ENCODE results near the gene SEPTIN5. TPM values are rescaled to one million over a fixed set of nuclear protein-coding genes. Genes with fewer than 3 reads are reported as not detected.

The SEPTIN5 gene
- total and polyA plus RNA-seq, 8 donors = 4.2 to 53.4 (median 7.9) TPM

- WGBS, 2 donors = 88 to 92% methylated on average over 33 of the region's 33 CpGs
- Histone ChIP-seq H3K4me1 (peaks cover 0 to 6% (median 0%) of the 10 kb centered on the region in 3 donors), H3K36me3 (no peaks in the 10 kb centered on the region), H3K27ac (no peak overlapping the region), H3K4me3 (no peak overlapping the region), H3K9me3 (no peaks in the 10 kb centered on the region), H3K27me3 (peaks cover 0 to 20% (median 10%) of the 10 kb centered on the region in 4 donors)
- no peak for FAIRE-seq
- DNase-seq = peak in 1 of 6 donors; percentile 57
- no peak for TF ChIP-seq CTCF (IDR thresholded peaks at IDR 0.05)
- intact Hi-C loops (cut with DNase I) = no loop called here
- no peak for ATAC-seq
These were observed 47.6 kb downstream of the SEPTIN5 start for GRCh38 chr22:19761725-19762567.

GRCh38 chr22:19762568-19763457 is 48.5 kb downstream of the SEPTIN5 start:
- ATAC-seq (no peak), FAIRE-seq (no peak), DNase-seq (peak in 1 of 6 donors; percentile 49)
- Histone ChIP-seq H3K4me3 (no peak overlapping the region), H3K36me3 (no peaks in the 10 kb centered on the region), H3K27me3 (peaks cover 0 to 29% (median 12%) of the 10 kb centered on the region in 4 donors), H3K4me1 (peaks cover 0 to 5% (median 0%) of the 10 kb centered on the region in 3 donors), H3K27ac (no peak overlapping the region), H3K9me3 (no peaks in the 10 kb centered on the region)
- WGBS, 2 donors = 76 to 84% methylated on average over 34 of the region's 34 CpGs
- TF ChIP-seq CTCF (IDR thresholded peaks at IDR 0.05) = no peak
- intact Hi-C loops (cut with DNase I) = no loop called here

GRCh38 chr22:19763458-19764298 is 49.4 kb downstream of the SEPTIN5 start:
- TF ChIP-seq CTCF (IDR thresholded peaks at IDR 0.05) = no peak
- Histone ChIP-seq H3K27me3 (peaks cover 0 to 37% (median 16%) of the 10 kb centered on the region in 4 donors), H3K4me1 (peaks cover 0 to 5% (median 0%) of the 10 kb centered on the region in 3 donors), H3K27ac (no peak overlapping the region), H3K4me3 (no peak overlapping the region), H3K36me3 (no peaks in the 10 kb centered on the region), H3K9me3 (no peaks in the 10 kb centered on the region)
- ATAC-seq = no peak
- no peak for FAIRE-seq
- 54 to 56% methylated on average over 38 to 39 of the region's 39 CpGs for WGBS, 2 donors
- intact Hi-C loops (cut with DNase I) = no loop called here
- DNase-seq = peak in 1 of 6 donors; percentile 65

GRCh38 chr22:19764299-19764593 is 49.9 kb downstream of the SEPTIN5 start:
- DNase-seq (peak in 1 of 6 donors; percentile 50), ATAC-seq (no peak), FAIRE-seq (no peak)
- no peaks in the 10 kb centered on the region for H3K36me3 ChIP-seq
- no peak overlapping the region for H3K27ac ChIP-seq
- 57 to 76% methylated on average over 14 to 17 of the region's 17 CpGs for WGBS, 2 donors
- no peaks in the 10 kb centered on the region for H3K9me3 ChIP-seq
- H3K4me3 ChIP-seq = no peak overlapping the region
- intact Hi-C loops (cut with DNase I) = no loop called here
- no peak for TF ChIP-seq CTCF (IDR thresholded peaks at IDR 0.05)
- peaks cover 0 to 5% (median 0%) of the 10 kb centered on the region in 3 donors for H3K4me1 ChIP-seq
- peaks cover 0 to 40% (median 16%) of the 10 kb centered on the region in 4 donors for H3K27me3 ChIP-seq
